ENCODE results near the gene FAM209A.

DNA sequence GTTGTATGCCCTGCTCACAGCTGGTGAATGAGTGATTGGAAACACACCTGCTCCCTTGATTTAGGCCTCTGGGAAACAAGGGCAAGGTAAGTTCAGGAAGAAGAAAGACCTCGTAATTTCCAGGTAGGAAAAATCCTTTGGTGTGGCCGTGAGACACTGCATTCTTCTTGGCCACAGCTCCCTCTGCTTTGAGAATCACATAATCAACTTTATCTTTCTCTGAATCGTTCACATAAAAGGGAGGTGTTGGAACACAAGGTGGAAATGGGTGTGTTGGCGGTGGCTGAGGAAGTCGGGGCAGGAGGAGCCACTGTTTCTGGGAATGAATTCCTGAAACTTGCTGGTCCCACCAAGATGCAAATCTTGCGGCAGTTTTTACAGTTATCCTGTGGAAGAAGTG lies 34.4 kb downstream of the FAM209A start:
- TF ChIP-seq RCOR1 (conservative IDR thresholded peaks at IDR 0.05; ENCODE audit: low read depth, low read length) (no peak), SIN3A (IDR thresholded peaks at IDR 0.05; ENCODE audit: low read depth, low read length) (no peak)
